Measurements from ENCODE around the gene PPP3CA. TPM values are rescaled to one million over a fixed set of nuclear protein-coding genes. Genes with fewer than 3 reads are reported as not detected.

The PPP3CA gene
- total and polyA plus RNA-seq, 2 of the 13 experiments (the other 11 are each of a cell fraction or from before 2014, with no cell fraction given): 4.8 to 13.2 TPM

DNA sequence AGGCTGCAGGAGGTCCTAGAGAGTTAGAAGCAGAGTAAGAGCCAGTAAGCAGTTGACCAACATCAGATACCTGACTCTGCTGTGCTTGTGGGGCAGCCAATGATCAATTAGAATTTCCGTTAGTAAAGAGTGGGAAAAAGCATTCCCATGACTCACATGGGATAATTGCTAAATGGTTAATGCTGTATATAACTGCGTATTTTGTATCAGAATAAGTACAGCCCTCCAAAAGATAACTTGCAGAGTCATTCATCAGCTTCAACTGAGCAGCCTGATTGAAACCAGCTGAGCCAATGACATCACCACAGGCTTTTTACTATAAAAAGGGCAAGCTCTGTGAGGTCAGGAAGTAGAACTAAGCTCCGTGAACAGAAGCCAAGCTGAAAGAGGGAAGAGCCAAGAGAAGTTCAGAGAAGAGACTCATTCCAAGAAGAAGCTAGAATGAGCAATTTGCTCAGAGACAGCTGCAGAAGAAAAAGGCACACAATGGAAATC lies 67.9 kb downstream of the PPP3CA start (continued):
- TF ChIP-seq SSRP1 (CRISPR knock-in tag; IDR thresholded peaks at IDR 0.05) (no peak), ZSCAN22 (CRISPR knock-in tag; IDR thresholded peaks at IDR 0.05) (no peak), HNF4G (IDR thresholded peaks at IDR 0.05; ENCODE audit: borderline replicate concordance, low read depth, low read length) (no peak), HNF4G (CRISPR knock-in tag; IDR thresholded peaks at IDR 0.05; ENCODE audit: borderline replicate concordance, low read depth) (no peak)

DNA sequence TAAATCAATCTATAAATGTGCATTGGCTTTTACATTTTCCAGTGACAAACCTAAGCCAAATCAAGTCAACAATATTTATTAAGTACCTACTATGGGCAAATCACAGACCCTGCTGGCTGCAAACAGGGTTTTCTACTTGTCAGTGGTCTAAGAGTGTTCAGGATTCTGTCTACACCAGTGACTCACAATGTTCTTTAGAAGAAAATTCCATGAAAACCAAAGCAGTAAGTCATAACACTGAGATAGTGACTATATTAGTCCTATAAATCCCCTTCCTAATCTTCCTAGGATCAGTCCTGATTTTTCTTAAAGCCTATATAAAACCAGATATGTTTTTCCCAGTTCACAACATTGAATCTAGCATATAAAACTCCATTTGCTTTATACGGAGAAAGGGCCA lies 69.7 kb downstream of the PPP3CA start:
- Histone ChIP-seq H3K4me1 (ENCODE audit: insufficient read depth, low read length) (peaks cover 21% of the 10 kb centered on the region), H3K27me3 (ENCODE audit: control insufficient read depth in 1 of 2, insufficient read depth in 2 of 2, low read length in 2 of 2) (no peaks in the 10 kb centered on the region), H3K9me3 (ENCODE audit: low read length) (no peaks in the 10 kb centered on the region), H3K4me2 (ENCODE audit: low read depth, low read length) (no peak overlapping the region), H3K9ac (ENCODE audit: insufficient read depth, low read depth, low read length) (no peak overlapping the region), H3K27ac (ENCODE audit: extremely low read length, insufficient read depth, low read length) (no peak overlapping the region), H3K4me3 (replicated peaks in 1 of 3; ENCODE audit: insufficient read depth in 1 of 3, low read depth in 2 of 3, low read length in 3 of 3) (no peak overlapping the region), H4K20me1 (ENCODE audit: insufficient read depth, low read length) (no peaks in the 10 kb centered on the region), H2AFZ (ENCODE audit: low read length) (no peak overlapping the region), H3K36me3 (replicated peaks in 1 of 2; ENCODE audit: control insufficient read depth in 1 of 2, insufficient read depth in 2 of 2, low read length in 2 of 2) (no peaks in the 10 kb centered on the region), H3K79me2 (ENCODE audit: insufficient read depth, low read length) (peaks cover 2% of the 10 kb centered on the region)
- in situ Hi-C loops (cut with HindIII; ENCODE audit: extremely low pct_ligation_motif_present, low pct_unique_long_range_greater_than_20kb) (no loop called here), intact Hi-C loops (cut with micrococcal nuclease; ENCODE audit: unreplicated experiment) (no loop called here)
- no peak for FAIRE-seq
- TF ChIP-seq, protein P1, sequence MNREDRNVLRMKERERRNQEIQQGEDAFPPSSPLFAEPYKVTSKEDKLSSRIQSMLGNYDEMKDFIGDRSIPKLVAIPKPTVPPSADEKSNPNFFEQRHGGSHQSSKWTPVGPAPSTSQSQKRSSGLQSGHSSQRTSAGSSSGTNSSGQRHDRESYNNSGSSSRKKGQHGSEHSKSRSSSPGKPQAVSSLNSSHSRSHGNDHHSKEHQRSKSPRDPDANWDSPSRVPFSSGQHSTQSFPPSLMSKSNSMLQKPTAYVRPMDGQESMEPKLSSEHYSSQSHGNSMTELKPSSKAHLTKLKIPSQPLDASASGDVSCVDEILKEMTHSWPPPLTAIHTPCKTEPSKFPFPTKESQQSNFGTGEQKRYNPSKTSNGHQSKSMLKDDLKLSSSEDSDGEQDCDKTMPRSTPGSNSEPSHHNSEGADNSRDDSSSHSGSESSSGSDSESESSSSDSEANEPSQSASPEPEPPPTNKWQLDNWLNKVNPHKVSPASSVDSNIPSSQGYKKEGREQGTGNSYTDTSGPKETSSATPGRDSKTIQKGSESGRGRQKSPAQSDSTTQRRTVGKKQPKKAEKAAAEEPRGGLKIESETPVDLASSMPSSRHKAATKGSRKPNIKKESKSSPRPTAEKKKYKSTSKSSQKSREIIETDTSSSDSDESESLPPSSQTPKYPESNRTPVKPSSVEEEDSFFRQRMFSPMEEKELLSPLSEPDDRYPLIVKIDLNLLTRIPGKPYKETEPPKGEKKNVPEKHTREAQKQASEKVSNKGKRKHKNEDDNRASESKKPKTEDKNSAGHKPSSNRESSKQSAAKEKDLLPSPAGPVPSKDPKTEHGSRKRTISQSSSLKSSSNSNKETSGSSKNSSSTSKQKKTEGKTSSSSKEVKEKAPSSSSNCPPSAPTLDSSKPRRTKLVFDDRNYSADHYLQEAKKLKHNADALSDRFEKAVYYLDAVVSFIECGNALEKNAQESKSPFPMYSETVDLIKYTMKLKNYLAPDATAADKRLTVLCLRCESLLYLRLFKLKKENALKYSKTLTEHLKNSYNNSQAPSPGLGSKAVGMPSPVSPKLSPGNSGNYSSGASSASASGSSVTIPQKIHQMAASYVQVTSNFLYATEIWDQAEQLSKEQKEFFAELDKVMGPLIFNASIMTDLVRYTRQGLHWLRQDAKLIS (CRISPR knock-in tag; IDR thresholded peaks at IDR 0.05): no peak
- TF ChIP-seq, protein P2, sequence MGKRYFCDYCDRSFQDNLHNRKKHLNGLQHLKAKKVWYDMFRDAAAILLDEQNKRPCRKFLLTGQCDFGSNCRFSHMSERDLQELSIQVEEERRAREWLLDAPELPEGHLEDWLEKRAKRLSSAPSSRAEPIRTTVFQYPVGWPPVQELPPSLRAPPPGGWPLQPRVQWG (CRISPR knock-in tag; IDR thresholded peaks at IDR 0.05; ENCODE audit: borderline replicate concordance, low read depth): no peak
- no peak for TF ChIP-seq TRIM24 (CRISPR knock-in tag; IDR thresholded peaks at IDR 0.05)
- TF ChIP-seq HMGA1 (CRISPR knock-in tag; conservative IDR thresholded peaks at IDR 0.05): no peak
- TF ChIP-seq SP1 (IDR thresholded peaks at IDR 0.05): no peak
- TF ChIP-seq SP1 (CRISPR knock-in tag; IDR thresholded peaks at IDR 0.05): no peak
- TF ChIP-seq SRSF1 (optimal IDR thresholded peaks at IDR 0.05; ENCODE audit: low read depth, low read length): no peak
- ChIA-PET POLR2A (no interaction called here), CTCF (ENCODE audit: low intra/inter-chr PET ratio, low total read pairs) (no interaction called here)
- DNase-seq (ENCODE audit: low spot score): no peak
- no TSS peak for BruUV-seq (replicated peaks)
- WGBS (ENCODE audit: low lambda C conversion rate): 87% methylated on average over 1 of the region's 1 CpG
- no peak for ATAC-seq
